ENCODE results near the gene RTL3.

The RTL3 gene

GRCh38 chrX:78658414-78658813 lies 714 bp downstream of the RTL3 start:
- Histone ChIP-seq H3K27ac (ENCODE audit: extremely low read depth, low read depth, low read length) (no peak overlapping the region), H3K36me3 (ENCODE audit: control insufficient read depth in 2 of 2, insufficient read depth in 1 of 2, low read length in 2 of 2) (no peaks in the 10 kb centered on the region), H3K4me3 (ENCODE audit: low read depth, low read length) (no peak overlapping the region), H3K4me1 (ENCODE audit: control insufficient read depth, insufficient read depth, low read length) (no peaks in the 10 kb centered on the region), H3K9me3 (ENCODE audit: control insufficient read depth, insufficient read depth, low read depth, low read length) (no peaks in the 10 kb centered on the region; the same call in 1 of the 2 replicates)
- POLR2A ChIA-PET = no interaction called here
- CTCF ChIA-PET = no interaction called here
- TF ChIP-seq ZNF792 (tag by site-specific recombination; IDR thresholded peaks at IDR 0.05) (no peak), SCRT2 (tag by site-specific recombination; IDR thresholded peaks at IDR 0.05) (no peak), GLI2 (tag by site-specific recombination; IDR thresholded peaks at IDR 0.05; ENCODE audit: borderline replicate concordance, low read depth) (no peak), ZFP37 (tag by site-specific recombination; IDR thresholded peaks at IDR 0.05) (no peak), ZSCAN16 (tag by site-specific recombination; IDR thresholded peaks at IDR 0.05) (no peak), KLF17 (tag by site-specific recombination; IDR thresholded peaks at IDR 0.05) (no peak), ZNF639 (tag by site-specific recombination; IDR thresholded peaks at IDR 0.05) (no peak), SP3 (tag by site-specific recombination; IDR thresholded peaks at IDR 0.05) (no peak), KLF9 (tag by site-specific recombination; IDR thresholded peaks at IDR 0.05; ENCODE audit: low read depth) (no peak), GLIS1 (tag by site-specific recombination; IDR thresholded peaks at IDR 0.05) (no peak)
- TF ChIP-seq, protein P1, sequence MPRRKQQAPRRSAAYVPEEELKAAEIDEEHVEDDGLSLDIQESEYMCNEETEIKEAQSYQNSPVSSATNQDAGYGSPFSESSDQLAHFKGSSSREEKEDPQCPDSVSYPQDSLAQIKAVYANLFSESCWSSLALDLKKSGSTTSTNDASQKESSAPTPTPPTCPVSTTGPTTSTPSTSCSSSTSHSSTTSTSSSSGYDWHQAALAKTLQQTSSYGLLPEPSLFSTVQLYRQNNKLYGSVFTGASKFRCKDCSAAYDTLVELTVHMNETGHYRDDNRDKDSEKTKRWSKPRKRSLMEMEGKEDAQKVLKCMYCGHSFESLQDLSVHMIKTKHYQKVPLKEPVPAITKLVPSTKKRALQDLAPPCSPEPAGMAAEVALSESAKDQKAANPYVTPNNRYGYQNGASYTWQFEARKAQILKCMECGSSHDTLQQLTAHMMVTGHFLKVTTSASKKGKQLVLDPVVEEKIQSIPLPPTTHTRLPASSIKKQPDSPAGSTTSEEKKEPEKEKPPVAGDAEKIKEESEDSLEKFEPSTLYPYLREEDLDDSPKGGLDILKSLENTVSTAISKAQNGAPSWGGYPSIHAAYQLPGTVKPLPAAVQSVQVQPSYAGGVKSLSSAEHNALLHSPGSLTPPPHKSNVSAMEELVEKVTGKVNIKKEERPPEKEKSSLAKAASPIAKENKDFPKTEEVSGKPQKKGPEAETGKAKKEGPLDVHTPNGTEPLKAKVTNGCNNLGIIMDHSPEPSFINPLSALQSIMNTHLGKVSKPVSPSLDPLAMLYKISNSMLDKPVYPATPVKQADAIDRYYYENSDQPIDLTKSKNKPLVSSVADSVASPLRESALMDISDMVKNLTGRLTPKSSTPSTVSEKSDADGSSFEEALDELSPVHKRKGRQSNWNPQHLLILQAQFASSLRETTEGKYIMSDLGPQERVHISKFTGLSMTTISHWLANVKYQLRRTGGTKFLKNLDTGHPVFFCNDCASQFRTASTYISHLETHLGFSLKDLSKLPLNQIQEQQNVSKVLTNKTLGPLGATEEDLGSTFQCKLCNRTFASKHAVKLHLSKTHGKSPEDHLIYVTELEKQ (tag by site-specific recombination; IDR thresholded peaks at IDR 0.05; ENCODE audit: borderline replicate concordance) = no peak
- TF ChIP-seq, protein P2, sequence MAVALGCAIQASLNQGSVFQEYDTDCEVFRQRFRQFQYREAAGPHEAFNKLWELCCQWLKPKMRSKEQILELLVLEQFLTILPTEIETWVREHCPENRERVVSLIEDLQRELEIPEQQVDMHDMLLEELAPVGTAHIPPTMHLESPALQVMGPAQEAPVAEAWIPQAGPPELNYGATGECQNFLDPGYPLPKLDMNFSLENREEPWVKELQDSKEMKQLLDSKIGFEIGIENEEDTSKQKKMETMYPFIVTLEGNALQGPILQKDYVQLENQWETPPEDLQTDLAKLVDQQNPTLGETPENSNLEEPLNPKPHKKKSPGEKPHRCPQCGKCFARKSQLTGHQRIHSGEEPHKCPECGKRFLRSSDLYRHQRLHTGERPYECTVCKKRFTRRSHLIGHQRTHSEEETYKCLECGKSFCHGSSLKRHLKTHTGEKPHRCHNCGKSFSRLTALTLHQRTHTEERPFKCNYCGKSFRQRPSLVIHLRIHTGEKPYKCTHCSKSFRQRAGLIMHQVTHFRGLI (tag by site-specific recombination; IDR thresholded peaks at IDR 0.05) = no peak

GRCh38 chrX:78655642-78656041 lies 3.5 kb downstream of the RTL3 start:
- H3K4me3 ChIP-seq (ENCODE audit: low read depth, low read length) = no peak overlapping the region
- no peaks in the 10 kb centered on the region for H3K4me1 ChIP-seq (ENCODE audit: control insufficient read depth, insufficient read depth, low read length)
- ChIA-PET CTCF (interaction anchor here (1.0 kb wide), 1 partner anchor 10 kb away, joined by 3 read pairs; no protein-coding TSS in a partner anchor), POLR2A (no interaction called here)
- H3K36me3 ChIP-seq (ENCODE audit: control insufficient read depth in 2 of 2, insufficient read depth in 1 of 2, low read length in 2 of 2) = no peaks in the 10 kb centered on the region
- H3K9me3 ChIP-seq (ENCODE audit: control insufficient read depth, insufficient read depth, low read depth, low read length) = no peaks in the 10 kb centered on the region; the same call in 1 of the 2 replicates
- H3K27ac ChIP-seq (ENCODE audit: extremely low read depth, low read depth, low read length) = no peak overlapping the region
- TF ChIP-seq BCL11B (tag by site-specific recombination; IDR thresholded peaks at IDR 0.05; ENCODE audit: low read depth) = no peak
- TF ChIP-seq PRDM1 (tag by site-specific recombination; IDR thresholded peaks at IDR 0.05) = peak; percentile 90

All from HEK293 (cell line).